HG02588 (cell line): ENCODE measurements around the gene HLA-DPA1.
"Not testable (repeated sequence)": the region's sequence is repeated elsewhere in the genome, so short reads cannot be mapped to it uniquely, and the experiment has no call there.

Source experiments
- ATAC-seq: cut with Tn5 transposase; IDR thresholded peaks from one replicate; pipeline ENCODE4 v1.9.1; 2021; ENCODE audit warnings: mild to moderate bottlenecking, moderate library complexity; ENCODE audit not compliant: unreplicated experiment

HLA-DPA1 gene

DNA sequence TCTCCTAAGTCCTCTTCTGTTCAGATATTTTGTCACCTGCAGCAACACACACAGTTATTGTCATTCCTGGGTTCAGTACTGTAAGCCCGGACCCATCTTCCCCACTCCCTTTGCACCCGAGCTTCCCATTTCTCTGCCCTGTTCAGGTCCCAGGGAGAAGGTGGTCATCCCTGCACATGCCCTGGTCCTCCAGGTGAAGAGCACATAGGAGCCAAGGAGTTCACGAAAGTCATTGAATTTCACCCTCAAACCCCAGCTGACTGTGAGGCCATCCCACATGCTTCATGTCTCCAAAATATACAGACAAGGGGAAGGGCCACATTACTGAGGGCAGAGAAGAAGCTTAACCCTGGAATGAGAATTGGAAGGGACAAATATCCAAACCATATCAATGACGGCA is 8.1 kb downstream of the HLA-DPA1 start:
- ATAC-seq: no peak

- ATAC-seq: no peak
Measured at GRCh38 chr6:33064723-33065122, 8.7 kb downstream of the HLA-DPA1 start.

- ATAC-seq: not testable (repeated sequence)
Measured at GRCh38 chr6:33063435-33063834, 10.0 kb downstream of the HLA-DPA1 start.

GRCh38 chr6:33061987-33062386 is 11.5 kb downstream of the HLA-DPA1 start:
- no peak for ATAC-seq

DNA sequence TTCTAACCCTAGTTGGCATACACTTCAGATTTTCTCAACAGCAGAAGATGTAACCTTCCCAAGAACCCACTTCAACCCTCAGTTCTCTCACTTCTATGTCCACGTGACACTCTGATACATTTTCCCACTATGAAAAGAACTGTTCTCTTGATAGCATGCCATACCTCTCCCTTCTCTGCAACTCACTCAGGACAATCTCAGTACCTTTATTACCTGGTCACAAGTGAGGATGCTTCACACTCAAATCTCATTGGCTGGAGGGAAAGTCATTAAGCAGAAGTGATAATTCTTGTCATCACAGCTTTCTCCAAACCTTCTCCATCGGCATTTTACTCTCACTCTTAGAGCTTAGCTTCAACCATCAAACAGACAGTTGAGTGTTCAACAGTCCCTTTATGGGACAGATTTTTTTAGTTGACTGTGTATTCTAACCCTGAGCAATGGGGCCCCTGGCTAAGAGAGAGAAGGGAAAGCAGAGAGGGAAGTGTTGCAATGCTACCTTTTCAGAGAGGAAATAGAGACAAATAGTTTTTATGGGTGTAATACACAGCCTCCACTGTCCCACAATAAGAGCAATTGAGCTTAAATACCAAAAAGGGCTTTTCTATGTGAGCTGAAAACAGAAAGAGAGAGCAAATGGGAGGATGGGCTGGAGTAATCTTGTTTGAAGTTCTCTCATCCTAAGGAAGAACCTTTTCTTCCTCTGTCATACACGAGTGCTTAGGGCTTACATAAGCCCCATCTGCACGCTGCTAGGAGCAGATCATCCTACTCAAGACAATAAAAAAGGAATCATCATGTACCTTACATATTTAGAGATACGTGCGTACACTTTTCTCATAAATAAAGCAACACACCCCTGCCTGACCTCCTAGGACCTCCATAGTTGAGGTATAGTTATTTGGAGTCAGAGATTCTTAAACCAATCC is 16.0 kb downstream of the HLA-DPA1 start:
- ATAC-seq: no peak

DNA sequence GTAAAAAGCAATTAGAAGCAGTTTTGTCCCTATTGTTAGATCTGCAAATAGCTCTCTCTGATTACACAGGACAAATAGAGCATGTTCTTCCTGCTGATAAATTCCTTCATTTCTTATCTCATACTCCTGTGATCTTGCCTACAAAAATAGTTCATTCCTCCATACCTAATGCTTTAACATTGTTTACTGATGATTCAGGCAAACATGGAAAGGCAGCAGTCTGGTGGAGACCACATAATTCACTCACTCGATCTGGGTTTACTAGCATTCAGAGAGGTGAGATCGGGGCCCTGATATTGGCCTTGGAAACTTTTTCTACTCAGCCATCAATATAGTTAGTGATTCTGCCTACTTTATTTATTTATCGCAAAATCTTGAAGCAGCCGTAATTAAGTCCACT is 20.2 kb downstream of the HLA-DPA1 start:
- ATAC-seq: no peak

GRCh38 chr6:33052627-33053026 is 20.8 kb downstream of the HLA-DPA1 start:
- ATAC-seq: no peak

- no peak for ATAC-seq
Measured at GRCh38 chr6:33050014-33050810, 23.2 kb downstream of the HLA-DPA1 start.

GRCh38 chr6:33049323-33050013 is 24.0 kb downstream of the HLA-DPA1 start:
- no peak for ATAC-seq

DNA sequence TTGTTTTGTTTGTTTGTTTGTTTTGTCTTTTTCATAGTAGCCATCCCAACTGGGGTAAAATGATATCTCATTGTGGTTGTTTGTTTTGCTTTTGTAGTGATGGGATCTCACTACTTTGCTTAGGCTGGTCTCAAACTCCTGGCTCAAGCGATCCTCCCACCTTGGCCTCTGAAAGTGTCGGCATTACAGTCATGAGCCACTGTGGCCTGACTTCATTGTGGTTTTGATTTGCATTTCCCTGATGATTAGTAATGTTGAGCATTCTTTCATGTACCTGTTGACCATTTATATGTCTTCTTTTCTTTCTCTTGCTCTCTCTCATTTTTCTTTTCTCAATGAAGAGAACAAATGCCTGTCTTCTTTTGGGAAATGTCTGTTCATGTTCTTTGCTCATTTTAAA is 33.3 kb downstream of the HLA-DPA1 start:
- no peak for ATAC-seq

DNA sequence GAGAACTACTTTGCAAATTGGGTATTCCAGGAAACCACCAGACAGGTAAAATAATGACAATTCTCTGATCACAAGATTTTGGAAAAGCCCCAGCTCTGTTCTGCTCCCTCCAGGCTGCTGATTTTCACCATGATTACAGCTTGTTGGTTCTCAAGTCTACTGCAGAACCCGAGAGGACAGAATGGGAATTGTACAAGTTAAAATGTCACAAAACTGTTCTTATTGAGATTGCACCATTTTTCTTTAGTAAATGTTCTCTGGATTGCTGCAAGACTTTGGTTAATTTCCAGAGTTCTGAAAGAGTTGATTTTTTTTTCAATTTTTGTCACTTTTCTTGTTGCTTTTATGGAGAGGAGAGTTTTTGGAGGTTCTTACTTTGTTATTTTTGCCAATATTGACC is 36.9 kb downstream of the HLA-DPA1 start:
- no peak for ATAC-seq

DNA sequence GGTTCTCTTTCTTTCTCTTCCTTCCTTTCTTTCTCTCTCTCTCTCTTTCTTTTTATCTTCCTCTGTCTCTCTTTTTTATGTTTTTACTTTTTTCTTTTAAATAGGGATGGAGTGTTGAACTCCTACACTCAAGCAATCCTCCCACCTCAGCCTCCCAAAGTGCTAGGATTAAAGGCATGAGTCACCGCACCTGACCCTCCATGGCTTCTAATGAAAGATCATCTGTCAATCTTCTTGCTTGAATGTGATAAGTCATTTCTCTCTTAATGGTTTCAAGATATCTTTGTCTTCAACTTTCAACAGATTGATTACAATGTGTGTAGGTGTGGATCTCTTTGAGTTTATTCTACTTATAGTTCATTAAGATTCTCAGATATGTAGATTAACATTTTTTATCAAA is 38.9 kb downstream of the HLA-DPA1 start:
- ATAC-seq: no peak

- ATAC-seq: no peak
Measured at GRCh38 chr6:33030245-33030644, 43.2 kb downstream of the HLA-DPA1 start.

DNA sequence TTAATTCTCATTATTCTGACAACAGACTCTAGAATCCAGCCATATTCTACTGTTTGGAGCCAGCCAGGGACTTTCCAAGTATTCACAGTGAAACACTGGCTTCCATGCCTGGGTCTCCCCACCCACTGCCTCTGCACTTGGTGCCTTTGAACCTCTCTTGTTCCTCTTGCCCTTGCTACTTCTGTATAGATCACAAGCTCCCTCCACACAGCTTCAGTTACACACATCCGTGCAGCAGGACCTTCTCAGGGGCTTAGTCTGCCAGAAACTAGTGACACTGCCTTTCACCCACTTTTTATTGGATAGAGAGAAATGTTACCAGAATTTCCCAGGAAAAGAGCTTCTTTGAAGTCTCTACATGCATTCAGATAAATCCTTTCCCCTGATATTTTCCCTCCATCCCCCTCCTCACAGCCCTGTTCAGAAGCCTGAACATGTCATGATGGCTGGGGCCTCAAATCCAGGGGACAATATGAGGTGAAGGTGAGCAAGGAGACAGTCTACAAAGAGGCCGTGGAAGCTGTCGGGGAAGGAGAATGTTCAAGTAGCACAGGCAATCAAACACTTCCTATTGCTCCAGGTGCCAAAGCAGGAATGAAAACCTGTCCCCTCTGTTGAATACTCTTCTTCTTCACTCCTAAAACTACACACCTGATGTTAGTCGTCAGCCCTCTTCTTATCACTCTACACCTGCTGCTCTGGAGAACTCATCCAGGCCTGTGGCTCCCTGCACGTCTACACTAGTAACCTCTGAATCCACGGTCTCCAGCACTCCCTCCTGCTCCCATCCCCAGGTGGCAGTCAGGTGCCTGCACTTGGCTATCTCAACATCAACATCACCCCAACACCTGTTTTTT is 43.9 kb downstream of the HLA-DPA1 start:
- peak; percentile 79 for ATAC-seq

GRCh38 chr6:33028220-33028849 is 45.1 kb downstream of the HLA-DPA1 start:
- ATAC-seq: no peak

DNA sequence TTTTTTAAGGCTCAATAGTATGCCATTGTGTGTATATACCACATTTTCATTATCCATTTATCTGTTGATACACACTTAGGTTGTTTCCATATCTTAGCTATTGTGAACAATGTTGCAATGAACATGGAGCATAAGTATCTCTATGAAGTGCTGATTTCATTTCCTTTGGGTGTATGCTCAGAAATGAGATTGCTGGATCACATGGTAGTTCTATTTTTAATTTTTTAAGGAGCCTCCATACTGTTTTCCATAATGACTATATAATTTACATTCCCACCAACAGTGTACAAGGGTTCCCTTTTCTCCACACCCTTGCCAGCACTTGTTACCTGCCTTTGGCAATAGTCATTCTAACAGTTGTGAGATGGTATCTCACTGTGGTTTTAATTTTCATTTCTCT is 48.9 kb downstream of the HLA-DPA1 start:
- ATAC-seq: no peak

DNA sequence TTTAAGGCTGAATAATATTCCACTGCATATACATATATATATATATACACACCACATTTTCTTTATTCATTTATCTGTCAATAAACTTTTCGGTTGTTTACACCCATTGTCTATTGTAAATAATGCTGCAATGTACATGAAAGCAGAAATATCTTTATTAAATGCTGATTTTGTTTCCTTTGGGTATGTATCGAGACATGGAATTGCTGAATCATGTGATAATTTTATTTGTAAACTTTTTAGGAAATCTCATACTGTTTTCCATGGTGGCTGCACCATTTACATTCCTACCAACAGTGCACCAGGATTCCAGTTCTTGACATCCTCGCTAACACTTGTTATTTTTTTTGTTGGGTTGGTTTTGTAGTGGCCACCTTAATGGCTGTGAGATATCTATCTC is 49.9 kb downstream of the HLA-DPA1 start:
- no peak for ATAC-seq

- ATAC-seq: no peak
Measured at GRCh38 chr6:33021917-33022316, 51.5 kb downstream of the HLA-DPA1 start.

GRCh38 chr6:33019372-33019771 is 54.1 kb downstream of the HLA-DPA1 start:
- ATAC-seq: no peak

DNA sequence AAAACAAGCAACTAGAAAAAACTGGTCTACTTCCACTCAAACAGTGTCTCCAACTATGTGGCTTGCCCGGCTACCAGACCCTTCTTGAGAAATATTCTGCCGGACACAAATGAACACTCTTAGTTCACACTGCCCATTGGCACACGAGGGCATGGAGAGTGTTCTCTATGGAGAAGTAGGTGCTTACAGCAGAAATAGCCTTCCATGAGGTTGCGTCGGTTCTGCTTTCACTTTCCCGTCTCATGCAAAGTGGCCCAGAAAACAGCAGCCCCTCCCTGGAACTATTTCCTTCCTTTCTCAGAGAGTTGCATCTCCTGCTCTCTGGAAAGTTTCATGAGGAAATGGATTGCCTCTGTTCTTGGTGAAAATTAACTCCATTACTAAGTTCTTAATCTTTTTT is 54.5 kb downstream of the HLA-DPA1 start:
- ATAC-seq: peak; percentile 58
